Spleen (tissue), 11 donors: ENCODE results near the gene DRD4. TPM values are rescaled to one million over a fixed set of nuclear protein-coding genes. Genes with fewer than 3 reads are reported as not detected.

Experiments used
- DNase-seq: peaks from one replicate; pipeline ENCODE4 v3.0.0-alpha.2; 2020
- H3K27ac ChIP-seq, 8 donors: fragments of 200-600 bp; sonication (generic) in 7 of 8; 1 replicate in 4 of 8; 2 replicates in 4 of 8; pipeline versions ENCODE4 v1.5.0 to v1.8.0; 2016 to 2021; ENCODE audit warnings: inconsistent platforms in 4 of 8, mild to moderate bottlenecking in 4 of 8, moderate library complexity in 1 of 8
- H3K27me3 ChIP-seq, 7 donors: fragments of 200-600 bp; sonication (generic) in 6 of 7; replicated peaks in 1 of 7; 1 replicate in 4 of 7; 2 replicates in 3 of 7; pipeline versions ENCODE4 v1.5.0 to v1.8.0; 2016 to 2021; ENCODE audit warnings: inconsistent platforms in 3 of 7, mild to moderate bottlenecking in 1 of 7
- H3K36me3 ChIP-seq, 6 donors: fragments of 200-600 bp; sonication (generic) in 5 of 6; 1 replicate in 4 of 6; 2 replicates in 2 of 6; pipeline versions ENCODE4 v1.5.0 to v1.8.0; 2016 to 2021; ENCODE audit warnings: inconsistent platforms in 2 of 6
- H3K4me1 ChIP-seq, 6 donors: fragments of 200-600 bp; sonication (generic) in 5 of 6; 1 replicate in 3 of 6; 2 replicates in 3 of 6; pipeline versions ENCODE4 v1.5.0 to v1.8.0; 2016 to 2021; ENCODE audit warnings: inconsistent platforms in 3 of 6
- H3K4me3 ChIP-seq, 8 donors: fragments of 200-600 bp; sonication (generic) in 7 of 8; 1 replicate in 4 of 8; 2 replicates in 4 of 8; pipeline versions ENCODE4 v1.5.0 to v1.8.0; 2016 to 2021; ENCODE audit warnings: inconsistent platforms in 4 of 8, mild to moderate bottlenecking in 4 of 8, moderate library complexity in 2 of 8
- H3K9me3 ChIP-seq, 8 donors: fragments of 200-600 bp; sonication (generic) in 7 of 8; 1 replicate in 4 of 8; 2 replicates in 4 of 8; pipeline versions ENCODE4 v1.5.0 to v1.8.0; 2016 to 2021; ENCODE audit warnings: inconsistent platforms in 4 of 8
- CTCF ChIP-seq, 11 experiments: fragments of 200-600 bp in 7 of 11; fragments of 450-650 bp in 4 of 11; sonication (generic) in 4 of 11; IDR thresholded peaks in 8 of 11; conservative IDR thresholded peaks in 3 of 11; 1 replicate in 7 of 11; 2 replicates in 4 of 11; pipeline versions ENCODE4 v1.4.0 to v1.8.0; 2016 to 2021; ENCODE audit warnings: antibody characterized with exemption in 11 of 11, inconsistent platforms in 4 of 11, mild to moderate bottlenecking in 1 of 11
- POLR2A ChIP-seq, 3 donors: fragments of 450-650 bp; IDR thresholded peaks; one replicate each; pipeline ENCODE4 v1.5.1; 2017; ENCODE audit warnings: antibody characterized with exemption in 3 of 3, mild to moderate bottlenecking in 1 of 3
- POLR2AphosphoS5 ChIP-seq, 3 donors: sonication (generic); formaldehyde crosslinking; IDR thresholded peaks; one replicate each; pipeline ENCODE4 v1.5.1; 2017; ENCODE audit warnings: antibody characterized with exemption in 3 of 3
- WGBS, 5 donors: extraction: QIAGEN DNeasy Blood & Tissue Kit in 3 of 5; methylation state at CpG; one replicate each; pipeline versions ENCODE4 v1.1.5 to v1.1.7; 2013 to 2018; 5-methylcytosine and 5-hydroxymethylcytosine counted together
- intact Hi-C: fragments of 100-400 bp; cut with DNase I; formaldehyde crosslinking; loops from one replicate; pipeline ENCODE4 v1.15.0; 2023; ENCODE audit warnings: low total_unique reads
- polyA plus RNA-seq, 3 donors: library from polyadenylated mRNA; stranded (reverse); fragments of 200-250 nt; gene quantifications; one replicate each; pipeline ENCODE4 v1.2.1, GENCODE V29; 2013
- total RNA-seq, 7 donors: library from RNA; depleted of rRNA in 3 of 7; stranded (reverse); fragments of >200 nt in 3 of 7; fragmentation: NEBNext Ultra II Directional in 4 of 7; extraction: Animal tissue kit (Norgen Biotek cat#: 25700) in 4 of 7; gene quantifications; one replicate each; pipeline versions ENCODE4 v1.1.0 to v1.2.1, GENCODE V29; 2016 to 2021
- donor health status: healthy with polysubstance abuse.
- donor health status: DM: no; HTN: no; CAD: no; lungs with moderate emphysema.
- donor health status: DM: no; HTN: no; CAD: no.
- donor health status: Bipolar disorder and iron deficiency.
- donor health status: healthy.
- donor health status: DM: no; HTN: no; CAD: no.
- donor health status: DM: yes; HTN: yes; CAD: no.

The DRD4 gene
- total and polyA plus RNA-seq, 10 donors, result 0.12 to 0.86 (median 0.44) TPM; not detected in 3

GRCh38 chr11:660281-660680 lies 23.2 kb downstream of the DRD4 start:
- H3K27ac ChIP-seq, result no peak overlapping the region
- WGBS, 5 donors, result 89 to 95% (median 94%) methylated on average over 18 to 19 of the region's 19 CpGs
- H3K36me3 ChIP-seq, result peaks cover 0 to 87% (median 15%) of the 10 kb centered on the region in 6 donors
- H3K4me1 ChIP-seq, result peaks cover 4 to 56% (median 22%) of the 10 kb centered on the region in 6 donors
- H3K27me3 ChIP-seq, result no peaks in the 10 kb centered on the region
- H3K9me3 ChIP-seq, result no peaks in the 10 kb centered on the region
- no peak for DNase-seq
- H3K4me3 ChIP-seq, result no peak overlapping the region
- TF ChIP-seq CTCF (IDR thresholded peaks at IDR 0.05 in 8 of 11, conservative IDR thresholded peaks at IDR 0.05 in 3 of 11) (no peak), POLR2AphosphoS5 (IDR thresholded peaks at IDR 0.05) (no peak), POLR2A (IDR thresholded peaks at IDR 0.05) (no peak)
- intact Hi-C loops, result loop anchor here (5.0 kb wide), 1 partner anchor 62 kb away; no protein-coding TSS in a partner anchor

- TF ChIP-seq POLR2AphosphoS5 (IDR thresholded peaks at IDR 0.05) (no peak), CTCF (IDR thresholded peaks at IDR 0.05 in 8 of 11, conservative IDR thresholded peaks at IDR 0.05 in 3 of 11) (no peak), POLR2A (IDR thresholded peaks at IDR 0.05) (no peak)
- intact Hi-C loops, result loop anchor here (5.0 kb wide), 1 partner anchor 61 kb away; no protein-coding TSS in a partner anchor
- Histone ChIP-seq H3K4me1 (peaks cover 4 to 56% (median 24%) of the 10 kb centered on the region in 6 donors), H3K9me3 (no peaks in the 10 kb centered on the region), H3K27ac (peak overlapping the region in 3 of 8 donors; percentile 22 to 26 (median 26)), H3K36me3 (peaks cover 0 to 87% (median 15%) of the 10 kb centered on the region in 6 donors), H3K4me3 (no peak overlapping the region), H3K27me3 (no peaks in the 10 kb centered on the region)
- WGBS, 5 donors, result 67 to 88% (median 83%) methylated on average over 16 to 19 of the region's 19 CpGs
- no peak for DNase-seq
These were observed 23.8 kb downstream of the DRD4 start for GRCh38 chr11:660681-661444.

DNA sequence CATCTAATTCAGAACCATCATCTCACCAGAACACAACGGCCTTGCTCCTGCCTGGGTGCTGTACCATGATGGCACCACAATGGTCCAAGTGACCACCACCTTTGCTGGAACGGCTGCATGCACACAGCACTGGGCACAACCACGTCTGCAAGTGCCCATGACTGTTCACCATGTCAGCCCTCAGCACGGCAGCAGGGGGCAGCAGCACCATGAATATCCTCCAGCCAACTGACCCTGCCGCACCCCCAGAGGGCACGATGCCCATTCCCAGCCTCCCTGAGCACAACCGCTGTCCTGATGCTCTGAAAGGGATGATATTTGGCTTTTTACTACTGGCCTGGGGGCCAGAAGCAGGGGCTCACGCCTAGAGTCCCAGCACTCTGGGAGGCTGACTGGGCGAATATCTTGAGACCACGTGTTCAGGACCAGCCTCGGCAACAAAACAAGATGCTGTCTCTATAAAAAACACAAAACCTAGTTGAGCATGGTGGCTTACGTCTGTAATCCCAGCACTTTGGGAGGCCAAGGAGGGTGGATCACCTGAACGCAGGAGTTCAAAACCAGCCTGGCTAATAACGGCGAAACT lies 25.7 kb downstream of the DRD4 start:
- no peak overlapping the region for H3K4me3 ChIP-seq
- peaks cover 4 to 54% (median 24%) of the 10 kb centered on the region in 6 donors for H3K4me1 ChIP-seq
- DNase-seq, result peak; percentile 87
- H3K9me3 ChIP-seq, result no peaks in the 10 kb centered on the region
- TF ChIP-seq POLR2AphosphoS5 (IDR thresholded peaks at IDR 0.05), result peak; percentile 46 to 67 (median 56)
- TF ChIP-seq CTCF (IDR thresholded peaks at IDR 0.05 in 8 of 11, conservative IDR thresholded peaks at IDR 0.05 in 3 of 11), result peak; percentile 55 to 87 (median 81)
- no peak for TF ChIP-seq POLR2A (IDR thresholded peaks at IDR 0.05)
- peaks cover 0 to 87% (median 15%) of the 10 kb centered on the region in 6 donors for H3K36me3 ChIP-seq
- intact Hi-C loops, result loop anchor here (5.0 kb wide), 1 partner anchor 60 kb away; no protein-coding TSS in a partner anchor
- H3K27ac ChIP-seq, result no peak overlapping the region
- 66 to 73% (median 67%) methylated on average over 13 to 15 of the region's 15 CpGs for WGBS, 5 donors
- no peaks in the 10 kb centered on the region for H3K27me3 ChIP-seq
